ENCODE results near the gene BARX2.

DNA sequence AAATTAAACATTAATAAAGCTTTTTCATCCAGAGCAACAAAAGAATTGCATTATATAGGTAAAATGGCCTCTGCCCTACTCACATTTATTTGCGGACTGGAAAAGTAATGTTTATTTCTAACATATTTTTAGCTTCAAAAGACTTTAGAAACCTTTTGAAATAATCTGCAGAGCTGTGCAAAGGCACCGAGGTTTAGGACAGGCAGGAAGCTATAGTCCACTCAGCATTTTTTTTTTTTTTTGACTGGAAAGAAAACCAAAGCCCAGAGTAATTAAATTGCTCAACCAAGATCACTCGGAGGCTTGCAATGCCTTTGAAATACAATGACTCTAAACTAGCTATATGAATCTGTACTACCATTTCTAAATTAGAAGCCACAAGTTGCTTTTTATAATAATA, 19.1 kb downstream of the BARX2 start:
- TF ChIP-seq, protein P1, sequence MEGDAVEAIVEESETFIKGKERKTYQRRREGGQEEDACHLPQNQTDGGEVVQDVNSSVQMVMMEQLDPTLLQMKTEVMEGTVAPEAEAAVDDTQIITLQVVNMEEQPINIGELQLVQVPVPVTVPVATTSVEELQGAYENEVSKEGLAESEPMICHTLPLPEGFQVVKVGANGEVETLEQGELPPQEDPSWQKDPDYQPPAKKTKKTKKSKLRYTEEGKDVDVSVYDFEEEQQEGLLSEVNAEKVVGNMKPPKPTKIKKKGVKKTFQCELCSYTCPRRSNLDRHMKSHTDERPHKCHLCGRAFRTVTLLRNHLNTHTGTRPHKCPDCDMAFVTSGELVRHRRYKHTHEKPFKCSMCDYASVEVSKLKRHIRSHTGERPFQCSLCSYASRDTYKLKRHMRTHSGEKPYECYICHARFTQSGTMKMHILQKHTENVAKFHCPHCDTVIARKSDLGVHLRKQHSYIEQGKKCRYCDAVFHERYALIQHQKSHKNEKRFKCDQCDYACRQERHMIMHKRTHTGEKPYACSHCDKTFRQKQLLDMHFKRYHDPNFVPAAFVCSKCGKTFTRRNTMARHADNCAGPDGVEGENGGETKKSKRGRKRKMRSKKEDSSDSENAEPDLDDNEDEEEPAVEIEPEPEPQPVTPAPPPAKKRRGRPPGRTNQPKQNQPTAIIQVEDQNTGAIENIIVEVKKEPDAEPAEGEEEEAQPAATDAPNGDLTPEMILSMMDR (IDR thresholded peaks at IDR 0.05), result no peak
- no peak for TF ChIP-seq ZFX (IDR thresholded peaks at IDR 0.05; ENCODE audit: borderline replicate concordance)

All from 22Rv1 (cell line).